HG02759 (cell line): ENCODE measurements around the gene ABI2.

Experiments
- ATAC-seq: cut with Tn5 transposase; IDR thresholded peaks from one replicate; pipeline ENCODE4 v1.9.1; 2021; ENCODE audit warnings: mild to moderate bottlenecking, moderate library complexity; ENCODE audit not compliant: unreplicated experiment

ABI2 gene

GRCh38 chr2:203469546-203469945 lies 141.4 kb downstream of the ABI2 start:
- no peak for ATAC-seq

DNA sequence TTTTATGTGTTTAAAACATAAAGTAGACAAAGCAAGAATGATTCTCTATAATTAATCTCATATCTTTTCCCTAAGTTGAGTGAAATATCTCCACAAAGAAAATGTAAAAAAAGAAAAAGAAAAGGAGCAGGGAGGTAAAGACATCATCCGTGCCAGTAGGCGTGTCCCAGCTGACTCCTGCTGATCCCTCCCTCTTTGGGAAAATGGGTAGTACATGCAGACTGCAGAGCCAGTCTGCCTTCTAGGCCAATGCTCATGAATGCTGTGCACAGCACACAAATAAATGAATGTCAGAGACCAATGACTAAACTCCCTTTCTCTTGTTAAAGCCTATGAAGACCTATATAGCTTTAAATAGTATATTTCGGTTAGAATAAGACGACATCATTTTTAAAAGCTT lies 142.2 kb downstream of the ABI2 start:
- ATAC-seq = no peak

DNA sequence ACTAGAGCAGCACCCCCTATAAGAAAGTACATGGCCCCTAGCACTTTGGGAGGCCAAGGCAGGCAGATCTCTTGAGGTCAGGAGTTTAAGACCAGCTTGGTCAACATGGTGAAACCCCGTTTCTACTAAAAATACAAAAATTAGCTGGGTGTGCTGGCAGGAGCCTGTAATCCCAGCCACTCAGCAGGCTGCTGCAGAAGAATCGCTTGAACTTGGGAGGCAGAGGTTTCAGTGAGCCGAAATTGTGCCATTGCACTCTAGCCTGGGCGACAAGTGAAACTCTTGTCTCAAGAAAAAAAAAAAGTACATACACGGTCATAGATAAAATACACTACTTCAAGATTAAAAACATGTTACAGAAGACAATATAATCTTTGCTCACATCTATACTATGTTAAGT lies 143.1 kb downstream of the ABI2 start:
- no peak for ATAC-seq

DNA sequence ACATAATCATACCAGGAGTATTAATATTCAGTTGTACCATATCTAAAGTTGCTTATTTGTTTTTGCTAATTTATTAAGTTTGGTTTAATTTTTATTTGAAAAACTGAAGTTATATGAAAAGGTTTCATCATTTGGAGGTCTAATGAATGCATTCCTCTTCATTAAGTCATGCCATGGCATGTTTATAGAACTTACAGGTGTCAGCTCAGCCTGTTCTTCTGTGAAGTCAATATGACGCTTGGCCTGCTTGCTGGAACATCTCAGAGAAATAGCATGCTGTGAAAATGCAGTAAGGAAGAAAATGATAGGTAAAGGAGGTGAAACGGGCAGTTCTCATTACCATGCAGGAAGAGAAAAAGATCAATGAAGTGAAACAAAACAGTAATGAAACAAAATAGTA lies 148.7 kb downstream of the ABI2 start:
- ATAC-seq = no peak

GRCh38 chr2:203480623-203481022 lies 152.4 kb downstream of the ABI2 start:
- no peak for ATAC-seq

DNA sequence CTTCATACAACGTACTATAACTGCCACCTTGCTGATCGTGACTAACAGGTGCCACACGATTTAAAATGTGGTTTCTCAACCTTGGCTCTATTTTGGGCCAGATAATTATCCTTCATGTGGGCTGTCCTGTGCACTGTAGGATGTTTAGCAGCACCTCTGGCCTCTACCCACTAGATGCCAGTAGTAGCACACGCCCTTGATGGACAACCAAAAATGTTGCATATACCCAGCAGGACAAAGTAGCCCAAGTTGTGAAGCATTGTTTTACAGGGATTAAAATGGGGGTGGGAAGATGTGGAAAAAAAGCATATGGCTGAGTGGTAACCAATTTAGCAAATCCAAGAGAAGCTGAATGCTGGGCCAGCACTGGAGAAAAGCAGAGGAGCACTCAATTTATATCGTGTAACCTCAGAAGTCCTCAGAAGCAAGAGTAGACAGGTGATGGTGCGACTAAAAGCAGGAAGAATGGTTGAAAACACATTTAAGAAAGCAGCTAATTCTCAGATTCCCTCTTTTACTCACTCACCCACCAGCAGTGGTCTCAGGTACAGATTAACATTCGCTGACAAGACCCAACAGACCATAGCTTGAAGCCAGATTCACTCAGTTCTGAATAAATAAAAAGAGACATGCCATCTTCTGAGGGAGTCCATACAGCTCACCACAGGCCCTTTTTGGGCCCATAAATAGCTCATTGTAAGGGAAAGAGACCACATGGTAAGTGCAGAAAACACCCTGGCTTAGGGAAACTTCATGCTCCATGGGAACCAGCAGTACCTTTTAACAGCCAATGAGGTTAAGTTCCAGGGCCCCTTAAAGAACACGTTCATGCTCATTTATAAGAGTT lies 156.3 kb downstream of the ABI2 start:
- ATAC-seq = peak; percentile 63

- ATAC-seq = no peak
These were observed 161.3 kb downstream of the ABI2 start for GRCh38 chr2:203489531-203489930.

GRCh38 chr2:203490391-203490790 lies 162.2 kb downstream of the ABI2 start:
- no peak for ATAC-seq

- ATAC-seq = no peak
These were observed 164.8 kb downstream of the ABI2 start for GRCh38 chr2:203492965-203493364.
